Smooth muscle cell (in vitro differentiated cells): ENCODE results near the gene CHST3. TPM values are rescaled to one million over a fixed set of nuclear protein-coding genes. Genes with fewer than 3 reads are reported as not detected.
A peak's percentile ranks its signal among the peaks of the same experiment; 100 is the strongest.

Experiments
- DNase-seq: peaks from one replicate; lab custom pipeline; 2025; ENCODE audit not compliant: unreplicated experiment; lab: John Stamatoyannopoulos, UW
- H2AFZ ChIP-seq: fragments of 200-600 bp; sonication (generic); 2 replicates; pipeline ENCODE4 v1.6.0; 2016; ENCODE audit warnings: antibody characterized with exemption, low read depth, mild to moderate bottlenecking
- H3F3A ChIP-seq: fragments of 200-600 bp; sonication (generic); 2 replicates; pipeline ENCODE4 v1.6.0; 2017; ENCODE audit warnings: antibody characterized with exemption, low read depth
- H3K27ac ChIP-seq: fragments of 200-600 bp; sonication (generic); 2 replicates; pipeline ENCODE4 v1.5.1; 2016; ENCODE audit warnings: low read depth, mild to moderate bottlenecking
- H3K27me3 ChIP-seq: fragments of 200-600 bp; sonication (generic); 2 replicates; pipeline ENCODE4 v1.6.1; 2016; ENCODE audit warnings: low read depth, mild to moderate bottlenecking
- H3K36me3 ChIP-seq: fragments of 200-600 bp; sonication (generic); 2 replicates; pipeline ENCODE4 v1.5.1; 2016; ENCODE audit warnings: low read depth
- H3K4me1 ChIP-seq: fragments of 200-600 bp; sonication (generic); 2 replicates; pipeline ENCODE4 v1.5.1; 2016; ENCODE audit warnings: low read depth
- H3K4me2 ChIP-seq: fragments of 200-600 bp; sonication (generic); 2 replicates; pipeline ENCODE4 v1.6.0; 2016; ENCODE audit warnings: mild to moderate bottlenecking
- H3K4me3 ChIP-seq: fragments of 200-600 bp; sonication (generic); 2 replicates; pipeline ENCODE4 v1.5.1; 2016; ENCODE audit warnings: mild to moderate bottlenecking
- H3K79me2 ChIP-seq: fragments of 200-600 bp; sonication (generic); 2 replicates; pipeline ENCODE4 v1.6.0; 2016; ENCODE audit warnings: low read depth, mild to moderate bottlenecking
- H3K9ac ChIP-seq: fragments of 200-600 bp; sonication (generic); 2 replicates; pipeline ENCODE4 v1.6.0; 2016; ENCODE audit warnings: low read depth
- H3K9me3 ChIP-seq: fragments of 200-600 bp; sonication (generic); replicated peaks from 2 replicates; pipeline ENCODE4 v1.5.1; 2016; ENCODE audit warnings: low read depth
- H4K20me1 ChIP-seq: fragments of 200-600 bp; sonication (generic); 2 replicates; pipeline ENCODE4 v1.6.0; 2016; ENCODE audit warnings: low read depth
- WGBS: methylation state at CpG from one replicate; pipeline ENCODE4 v1.1.7; 2016; ENCODE audit warnings: low lambda C conversion rate; 5-methylcytosine and 5-hydroxymethylcytosine counted together
- polyA plus RNA-seq: library from polyadenylated mRNA; unstranded; fragments of >200 nt; fragmentation: Nextera tagmentation; extraction: Ambion mirVana; gene quantifications from 2 replicates; pipeline ENCODE4 v1.2.1, GENCODE V29; 2016
- total RNA-seq: library from RNA; depleted of rRNA; stranded (reverse); fragments of >200 nt; gene quantifications from 2 replicates; pipeline ENCODE4 v1.2.3, GENCODE V29; 2014
- TF ChIP-seq, protein P1 (sequence below): fragments of 200-600 bp; sonication (generic); IDR thresholded peaks from 2 replicates; pipeline ENCODE4 v1.5.1; 2017; ENCODE audit warnings: borderline replicate concordance, mild to moderate bottlenecking, antibody characterized with exemption; ENCODE audit not compliant: insufficient read depth, poor library complexity, severe bottlenecking

Gene CHST3
- total and polyA plus RNA-seq, 2 experiments from 2014 or later, result 7.0 to 10.6 TPM

DNA sequence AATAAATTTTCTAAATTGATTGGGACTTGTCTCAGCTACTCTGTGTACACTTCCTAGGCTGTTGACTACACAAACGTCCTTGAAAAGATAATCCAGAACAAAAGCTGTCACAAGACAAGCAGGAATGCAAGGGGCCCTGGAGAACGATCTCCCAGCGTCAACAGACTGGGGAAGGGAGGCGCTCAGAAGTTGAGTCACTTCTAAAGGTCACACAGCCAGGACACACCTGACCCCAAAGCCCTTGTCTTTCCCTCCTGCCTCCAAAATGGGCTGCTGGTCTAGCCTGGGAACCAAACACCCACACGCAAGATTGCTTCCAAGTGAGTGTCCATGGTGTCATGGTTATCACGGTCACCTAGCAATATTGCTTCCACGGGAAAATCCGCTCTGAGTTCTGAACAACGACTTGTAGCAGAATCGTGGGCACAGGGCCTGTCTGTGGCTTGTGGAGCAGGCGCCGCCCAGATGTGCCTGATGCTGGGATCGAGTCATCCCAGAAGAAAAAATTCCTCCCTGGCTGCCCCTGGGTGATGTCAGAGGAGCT, 74.3 kb downstream of the CHST3 start:
- H3K4me2 ChIP-seq, result no peak overlapping the region
- H3K36me3 ChIP-seq, result no peaks in the 10 kb centered on the region
- H3K27me3 ChIP-seq, result no peaks in the 10 kb centered on the region
- peak overlapping the region; percentile 44 for H3K27ac ChIP-seq
- H4K20me1 ChIP-seq, result no peaks in the 10 kb centered on the region
- no peak overlapping the region for H3K9ac ChIP-seq
- no peak overlapping the region for H2AFZ ChIP-seq
- no peaks in the 10 kb centered on the region for H3K79me2 ChIP-seq
- TF ChIP-seq, protein P1, sequence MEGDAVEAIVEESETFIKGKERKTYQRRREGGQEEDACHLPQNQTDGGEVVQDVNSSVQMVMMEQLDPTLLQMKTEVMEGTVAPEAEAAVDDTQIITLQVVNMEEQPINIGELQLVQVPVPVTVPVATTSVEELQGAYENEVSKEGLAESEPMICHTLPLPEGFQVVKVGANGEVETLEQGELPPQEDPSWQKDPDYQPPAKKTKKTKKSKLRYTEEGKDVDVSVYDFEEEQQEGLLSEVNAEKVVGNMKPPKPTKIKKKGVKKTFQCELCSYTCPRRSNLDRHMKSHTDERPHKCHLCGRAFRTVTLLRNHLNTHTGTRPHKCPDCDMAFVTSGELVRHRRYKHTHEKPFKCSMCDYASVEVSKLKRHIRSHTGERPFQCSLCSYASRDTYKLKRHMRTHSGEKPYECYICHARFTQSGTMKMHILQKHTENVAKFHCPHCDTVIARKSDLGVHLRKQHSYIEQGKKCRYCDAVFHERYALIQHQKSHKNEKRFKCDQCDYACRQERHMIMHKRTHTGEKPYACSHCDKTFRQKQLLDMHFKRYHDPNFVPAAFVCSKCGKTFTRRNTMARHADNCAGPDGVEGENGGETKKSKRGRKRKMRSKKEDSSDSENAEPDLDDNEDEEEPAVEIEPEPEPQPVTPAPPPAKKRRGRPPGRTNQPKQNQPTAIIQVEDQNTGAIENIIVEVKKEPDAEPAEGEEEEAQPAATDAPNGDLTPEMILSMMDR, result no peak
- H3K4me1 ChIP-seq, result peaks cover 9% of the 10 kb centered on the region
- H3K4me3 ChIP-seq, result no peak overlapping the region
- no peak for DNase-seq
- WGBS, result 39% methylated on average over 13 of the region's 13 CpGs
- no peaks in the 10 kb centered on the region for H3K9me3 ChIP-seq
- no peaks in the 10 kb centered on the region for H3F3A ChIP-seq

DNA sequence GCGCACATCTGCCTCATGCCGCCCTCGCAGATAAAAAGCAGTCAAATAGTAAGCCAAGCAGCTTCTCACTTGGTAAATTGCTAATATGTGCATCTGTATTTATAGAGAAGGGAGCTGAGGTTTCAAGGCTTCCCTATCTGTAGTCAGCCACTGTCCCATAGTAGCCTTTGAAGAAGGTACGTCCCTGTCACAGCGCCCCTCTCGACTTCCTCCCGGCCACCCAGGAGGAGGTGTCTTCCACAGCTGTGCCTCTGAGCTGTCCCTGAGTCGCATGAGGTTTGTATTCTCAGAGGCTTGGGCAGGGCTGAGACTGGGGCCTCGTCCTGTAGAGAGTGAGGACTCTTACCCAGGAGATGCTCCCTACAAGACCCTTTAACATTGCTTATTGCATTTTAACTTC, 75.2 kb downstream of the CHST3 start:
- peaks cover 11% of the 10 kb centered on the region for H3K4me1 ChIP-seq
- no peak overlapping the region for H3K27ac ChIP-seq
- H3K79me2 ChIP-seq, result no peaks in the 10 kb centered on the region
- no peak for DNase-seq
- H2AFZ ChIP-seq, result no peak overlapping the region
- no peak overlapping the region for H3K4me2 ChIP-seq
- H3F3A ChIP-seq, result peaks cover 2% of the 10 kb centered on the region
- no peaks in the 10 kb centered on the region for H3K9me3 ChIP-seq
- 67% methylated on average over 9 of the region's 9 CpGs for WGBS
- no peak overlapping the region for H3K4me3 ChIP-seq
- TF ChIP-seq, protein P1, result no peak
- H4K20me1 ChIP-seq, result no peaks in the 10 kb centered on the region
- no peak overlapping the region for H3K9ac ChIP-seq
- no peaks in the 10 kb centered on the region for H3K36me3 ChIP-seq
- H3K27me3 ChIP-seq, result no peaks in the 10 kb centered on the region

DNA sequence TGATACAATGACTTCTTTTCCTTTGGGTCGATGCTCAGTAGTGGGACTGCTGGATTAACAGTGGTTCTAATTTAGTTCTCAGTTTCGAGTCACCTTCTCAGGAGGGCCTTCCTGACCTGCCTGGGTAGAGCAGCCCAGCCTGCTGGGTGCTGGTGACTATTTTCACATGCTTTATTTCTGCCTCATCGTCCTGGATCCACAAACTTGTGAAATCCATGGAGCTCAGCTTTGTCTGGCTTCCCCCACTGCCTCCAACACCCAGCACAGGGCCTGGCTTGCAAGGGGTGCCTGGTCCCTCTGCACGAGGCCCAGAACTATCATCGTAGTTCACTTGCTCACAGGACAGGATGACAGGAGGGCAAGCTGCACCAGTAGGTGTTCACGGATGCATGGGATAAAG, 77.3 kb downstream of the CHST3 start:
- Histone ChIP-seq H3K27me3 (no peaks in the 10 kb centered on the region), H3K79me2 (no peaks in the 10 kb centered on the region), H3K27ac (no peak overlapping the region), H3K9me3 (no peaks in the 10 kb centered on the region), H3K9ac (no peak overlapping the region), H4K20me1 (no peaks in the 10 kb centered on the region), H3K4me2 (no peak overlapping the region), H3F3A (peaks cover 10% of the 10 kb centered on the region), H3K4me1 (peaks cover 19% of the 10 kb centered on the region), H3K4me3 (no peak overlapping the region), H3K36me3 (no peaks in the 10 kb centered on the region), H2AFZ (no peak overlapping the region)
- TF ChIP-seq, protein P1, result no peak
- 79% methylated on average over 6 of the region's 6 CpGs for WGBS
- no peak for DNase-seq
